ENCODE results near the gene CNIH3. TPM values are rescaled to one million over a fixed set of nuclear protein-coding genes. Genes with fewer than 3 reads are reported as not detected.
A peak's percentile ranks its signal among the peaks of the same experiment; 100 is the strongest.

CNIH3 gene
- total RNA-seq, 1 experiment from 2014 or later, result 1.6 TPM

DNA sequence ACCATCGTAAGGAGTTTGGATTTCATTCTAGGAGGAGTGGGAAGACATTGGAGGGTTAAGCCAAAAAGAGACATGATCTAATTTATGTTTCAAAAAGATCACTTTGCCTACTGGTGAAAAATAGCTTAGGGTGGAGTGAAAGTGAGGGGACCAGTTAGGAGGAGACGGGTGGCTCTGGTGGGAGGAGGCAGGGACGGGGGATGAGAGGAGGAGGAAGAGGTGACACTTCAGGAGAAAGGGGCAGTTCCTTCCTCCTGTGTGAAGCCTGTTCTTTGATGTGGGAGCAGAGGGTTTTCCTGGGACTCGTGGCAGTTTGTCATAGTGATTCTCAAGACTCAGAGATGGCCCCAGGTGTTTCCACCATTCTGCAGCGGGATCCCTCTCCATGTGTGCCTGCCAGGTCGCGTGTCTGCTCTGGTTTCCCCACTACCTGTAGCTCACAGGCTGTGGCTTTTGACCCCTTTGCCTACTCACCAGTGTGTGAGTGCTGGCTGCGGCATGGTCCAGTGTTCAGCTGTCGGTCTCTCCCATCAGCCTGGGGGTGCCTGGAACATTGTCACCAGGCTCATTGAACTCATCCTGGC is 102.4 kb downstream of the CNIH3 start:
- Histone ChIP-seq H3K4me3 (no peak overlapping the region), H3K9me3 (no peaks in the 10 kb centered on the region), H3K36me3 (no peaks in the 10 kb centered on the region), H3K27me3 (no peaks in the 10 kb centered on the region)
- no peak for DNase-seq

DNA sequence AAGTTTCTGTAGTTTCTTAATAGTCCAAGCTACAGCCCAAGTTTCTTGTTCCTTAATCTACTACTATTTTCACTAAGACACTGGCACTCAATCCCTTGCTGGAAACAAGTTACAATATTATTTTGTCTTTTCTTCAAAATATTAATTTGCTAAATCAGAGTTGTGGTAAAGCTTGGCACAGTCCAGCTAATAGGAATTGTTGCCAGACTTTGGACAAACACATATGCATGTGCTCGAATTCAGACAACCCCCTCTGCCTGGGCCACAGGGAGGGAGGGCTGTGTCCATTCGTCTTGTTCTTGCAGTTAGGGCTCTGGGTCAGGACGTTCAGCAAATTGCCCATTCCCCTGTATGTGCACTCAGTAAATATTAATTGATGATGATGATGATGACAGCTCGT is 103.6 kb downstream of the CNIH3 start:
- DNase-seq, result no peak
- no peaks in the 10 kb centered on the region for H3K27me3 ChIP-seq
- H3K9me3 ChIP-seq, result no peaks in the 10 kb centered on the region
- H3K4me3 ChIP-seq, result no peak overlapping the region
- H3K36me3 ChIP-seq, result no peaks in the 10 kb centered on the region

DNA sequence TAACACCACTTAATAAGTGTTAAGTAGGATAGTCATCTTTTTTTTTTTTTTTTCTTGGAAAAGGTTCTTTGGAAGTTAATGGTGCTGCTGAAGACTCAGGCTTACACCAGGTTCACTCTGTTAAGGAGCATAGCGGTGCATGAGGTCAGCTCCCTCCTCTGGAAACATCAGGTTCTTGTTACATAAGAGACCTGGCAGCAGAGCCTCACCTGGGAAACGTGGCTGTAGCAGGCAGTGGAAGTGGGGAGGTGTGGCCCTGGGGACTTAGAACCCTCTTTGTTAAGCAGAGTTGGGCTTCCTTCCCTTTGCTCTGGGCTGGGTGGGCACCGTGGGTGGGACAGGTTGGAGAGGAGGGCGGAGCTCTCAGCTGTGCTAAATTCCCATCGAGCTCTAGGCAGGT is 104.1 kb downstream of the CNIH3 start:
- Histone ChIP-seq H3K27me3 (no peaks in the 10 kb centered on the region), H3K4me3 (no peak overlapping the region), H3K36me3 (no peaks in the 10 kb centered on the region), H3K9me3 (no peaks in the 10 kb centered on the region)
- DNase-seq, result no peak

DNA sequence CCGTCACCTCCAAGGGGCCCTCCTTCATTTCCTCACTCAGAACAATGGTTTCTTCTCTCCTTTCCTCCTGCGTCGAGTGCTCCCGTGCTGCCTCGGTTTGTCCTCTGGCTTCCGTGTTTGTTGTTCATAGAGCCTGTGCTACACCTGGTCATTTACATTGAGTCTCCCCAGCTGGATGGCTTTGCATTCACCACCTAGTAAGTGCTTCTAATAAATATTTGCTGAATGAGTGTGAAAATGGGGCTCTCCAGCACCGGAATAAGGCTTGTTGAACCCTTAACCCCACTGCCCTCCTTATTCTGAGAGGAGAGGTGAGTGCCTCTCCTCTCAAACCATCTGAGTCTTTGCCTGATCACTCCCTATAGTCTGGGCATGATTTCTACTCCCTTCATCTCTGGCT is 104.9 kb downstream of the CNIH3 start:
- no peak overlapping the region for H3K4me3 ChIP-seq
- H3K9me3 ChIP-seq, result no peaks in the 10 kb centered on the region
- H3K27me3 ChIP-seq, result no peaks in the 10 kb centered on the region
- no peak for DNase-seq
- no peaks in the 10 kb centered on the region for H3K36me3 ChIP-seq

DNA sequence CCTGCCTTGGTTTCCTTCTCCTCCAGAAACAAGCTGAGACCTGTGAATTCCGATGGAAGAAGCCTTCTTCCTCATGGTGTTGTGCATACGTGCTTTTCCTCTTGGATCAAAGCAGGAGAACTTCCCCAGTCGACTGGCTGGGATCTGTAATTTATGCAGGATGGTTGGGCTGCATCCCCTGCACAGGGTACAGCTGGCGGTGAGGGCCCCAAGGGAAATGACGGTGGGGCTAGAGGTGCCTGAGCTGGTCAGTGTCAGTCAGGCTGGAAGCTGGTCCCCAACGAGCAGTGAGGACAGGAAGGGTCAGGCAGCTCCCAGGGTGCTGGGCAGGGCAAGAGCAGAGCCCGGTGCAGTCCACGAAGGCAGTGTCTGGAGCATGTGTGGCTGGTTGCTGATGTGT is 106.7 kb downstream of the CNIH3 start:
- no peaks in the 10 kb centered on the region for H3K36me3 ChIP-seq
- no peaks in the 10 kb centered on the region for H3K9me3 ChIP-seq
- no peak for DNase-seq
- no peak overlapping the region for H3K4me3 ChIP-seq
- H3K27me3 ChIP-seq, result no peaks in the 10 kb centered on the region

DNA sequence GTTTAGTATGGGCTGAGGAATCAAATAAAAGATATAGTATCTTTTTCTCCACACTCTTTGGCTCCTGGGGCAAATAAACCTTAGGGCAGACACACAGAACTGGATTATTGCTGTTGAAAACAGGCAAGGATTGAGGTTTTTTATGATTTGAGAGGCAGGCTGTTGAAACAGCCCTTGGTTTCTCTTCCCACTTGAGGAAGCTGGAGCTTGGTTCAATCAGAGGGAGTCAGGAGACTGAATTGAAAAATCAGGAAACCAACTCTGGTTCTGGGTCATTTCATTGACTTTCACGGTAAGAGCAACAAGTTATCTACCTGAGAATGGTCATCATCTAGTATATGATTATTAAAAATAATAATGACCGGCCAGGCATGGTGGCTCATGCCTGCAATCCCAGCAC is 108.4 kb downstream of the CNIH3 start:
- DNase-seq, result no peak
- Histone ChIP-seq H3K9me3 (no peaks in the 10 kb centered on the region), H3K36me3 (no peaks in the 10 kb centered on the region), H3K27me3 (no peaks in the 10 kb centered on the region), H3K4me3 (no peak overlapping the region)

DNA sequence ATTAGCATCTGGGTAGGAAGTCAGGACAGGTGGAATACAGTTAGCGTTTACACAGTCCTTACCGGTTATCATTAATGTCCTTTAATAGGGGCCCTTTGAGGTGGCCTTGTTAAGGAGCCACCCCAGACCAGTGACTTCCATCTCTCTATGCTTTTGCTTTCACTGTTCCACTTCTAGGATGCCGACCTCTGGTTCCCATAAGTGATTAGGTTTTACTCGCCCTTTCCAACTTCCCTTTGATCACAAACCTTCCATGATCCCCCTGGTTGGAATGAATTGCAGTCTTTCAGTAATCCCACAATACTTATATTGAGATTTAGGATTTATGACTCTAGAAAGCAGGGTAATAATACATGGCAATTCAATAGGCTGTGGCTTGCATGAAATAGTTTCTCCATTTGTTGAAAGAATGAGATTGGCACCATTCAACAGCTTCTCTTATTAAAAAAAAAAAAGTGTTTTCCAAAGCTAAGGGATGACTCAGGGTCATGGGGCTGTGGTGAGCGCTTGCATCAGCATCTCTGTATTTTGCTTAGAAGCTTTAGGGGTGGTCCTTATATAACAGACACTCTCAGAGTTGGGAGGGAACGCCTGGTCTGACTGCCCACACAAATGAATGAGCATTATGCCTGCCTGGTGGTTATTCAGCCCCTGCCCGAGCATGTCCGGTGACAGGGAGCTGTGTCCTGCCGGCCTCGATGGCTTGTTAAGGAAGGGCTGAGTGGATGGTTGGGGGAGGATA is 110.5 kb downstream of the CNIH3 start:
- H3K4me3 ChIP-seq, result no peak overlapping the region
- no peaks in the 10 kb centered on the region for H3K27me3 ChIP-seq
- peak; percentile 78 for DNase-seq

DNA sequence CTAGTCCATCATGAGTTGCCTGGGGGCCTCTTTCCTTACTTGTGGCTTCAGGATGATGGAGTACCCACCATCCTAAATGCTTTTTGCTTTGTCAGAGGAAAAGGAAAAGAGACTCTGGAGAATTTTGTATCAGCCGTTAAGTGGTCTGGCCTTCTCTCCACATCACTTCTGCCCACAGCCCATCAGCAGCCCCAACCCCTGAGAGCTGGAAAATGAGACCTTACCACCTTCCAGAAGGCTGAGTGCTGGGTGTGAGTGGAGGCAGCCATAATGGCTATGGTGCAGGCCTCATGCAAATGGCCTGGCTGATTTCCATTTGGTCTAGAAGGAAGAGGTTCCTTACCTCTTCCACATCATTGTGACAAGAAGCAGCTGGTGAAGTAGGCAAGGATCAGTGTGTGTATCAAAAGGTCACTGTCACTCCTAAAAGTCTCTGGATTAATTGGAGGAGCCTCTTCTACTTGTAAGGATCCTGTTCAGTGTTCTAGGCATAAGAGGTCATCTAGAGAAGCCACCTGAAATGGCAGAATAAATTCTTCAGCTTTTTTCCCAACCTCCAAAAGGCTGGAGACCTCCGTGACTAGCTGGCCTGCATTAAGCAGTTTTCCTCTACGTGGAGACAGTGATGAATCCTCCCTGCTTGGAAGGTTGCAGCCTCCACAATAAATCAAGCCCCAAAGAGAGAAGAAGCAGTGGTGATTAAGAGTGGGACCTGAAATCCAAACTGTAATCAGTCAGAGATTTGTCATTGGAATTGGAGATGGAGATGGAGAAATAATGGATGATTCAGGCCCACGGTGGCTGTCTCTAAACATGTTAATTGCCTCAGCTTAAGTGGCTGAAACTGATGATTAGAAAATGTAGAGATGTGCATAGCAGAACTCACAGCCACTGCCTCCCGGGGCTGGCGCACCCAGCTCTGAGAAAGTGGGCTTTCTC is 111.5 kb downstream of the CNIH3 start:
- H3K9me3 ChIP-seq, result no peaks in the 10 kb centered on the region
- H3K36me3 ChIP-seq, result no peaks in the 10 kb centered on the region
- no peak for DNase-seq
- no peak overlapping the region for H3K4me3 ChIP-seq
- H3K27me3 ChIP-seq, result no peaks in the 10 kb centered on the region

More for the DNA sequence above, 110.5 kb downstream of the CNIH3 start:
- Histone ChIP-seq H3K36me3 (no peaks in the 10 kb centered on the region), H3K9me3 (no peaks in the 10 kb centered on the region)

DNA sequence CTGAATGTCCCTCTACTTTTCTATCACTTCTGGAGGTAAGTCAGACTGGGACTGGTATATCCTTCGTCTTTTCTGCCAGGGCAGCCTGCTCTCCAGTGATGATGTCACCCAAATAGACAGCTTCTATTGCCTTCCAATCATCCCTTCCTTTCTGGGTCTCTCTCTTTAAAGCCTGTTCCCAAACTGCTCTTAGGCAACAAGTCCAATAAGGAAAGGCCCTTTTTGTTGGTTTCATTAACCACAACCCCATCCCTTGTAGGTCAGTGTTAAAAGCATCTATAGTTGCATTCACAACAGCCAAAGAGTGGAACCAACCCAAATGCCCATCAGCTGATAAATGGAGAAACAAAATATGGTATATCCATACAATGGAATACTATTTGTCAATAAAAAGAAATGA is 114.4 kb downstream of the CNIH3 start:
- no peak overlapping the region for H3K4me3 ChIP-seq
- H3K36me3 ChIP-seq, result no peaks in the 10 kb centered on the region
- no peaks in the 10 kb centered on the region for H3K27me3 ChIP-seq
- DNase-seq, result no peak
- no peaks in the 10 kb centered on the region for H3K9me3 ChIP-seq

DNA sequence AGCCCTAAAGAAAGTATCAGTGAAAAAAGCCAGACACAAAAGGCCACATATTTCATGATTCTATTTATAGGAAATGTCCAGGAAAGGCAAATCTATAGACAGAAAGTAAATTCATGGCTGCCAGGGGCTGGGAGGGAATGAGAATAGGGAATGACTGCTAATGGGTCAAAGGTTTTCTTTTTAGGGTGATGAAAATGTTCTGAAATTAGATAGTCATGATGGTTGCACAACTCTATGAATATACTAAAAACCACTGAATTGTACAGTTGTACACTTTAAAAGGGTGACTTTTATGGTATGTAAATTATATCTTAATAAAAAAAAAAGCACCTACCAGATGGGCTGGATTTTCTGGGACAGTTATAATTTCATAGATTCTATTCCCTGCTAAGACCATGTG is 114.8 kb downstream of the CNIH3 start:
- no peaks in the 10 kb centered on the region for H3K27me3 ChIP-seq
- H3K9me3 ChIP-seq, result no peaks in the 10 kb centered on the region
- H3K36me3 ChIP-seq, result no peaks in the 10 kb centered on the region
- no peak overlapping the region for H3K4me3 ChIP-seq
- DNase-seq, result no peak

DNA sequence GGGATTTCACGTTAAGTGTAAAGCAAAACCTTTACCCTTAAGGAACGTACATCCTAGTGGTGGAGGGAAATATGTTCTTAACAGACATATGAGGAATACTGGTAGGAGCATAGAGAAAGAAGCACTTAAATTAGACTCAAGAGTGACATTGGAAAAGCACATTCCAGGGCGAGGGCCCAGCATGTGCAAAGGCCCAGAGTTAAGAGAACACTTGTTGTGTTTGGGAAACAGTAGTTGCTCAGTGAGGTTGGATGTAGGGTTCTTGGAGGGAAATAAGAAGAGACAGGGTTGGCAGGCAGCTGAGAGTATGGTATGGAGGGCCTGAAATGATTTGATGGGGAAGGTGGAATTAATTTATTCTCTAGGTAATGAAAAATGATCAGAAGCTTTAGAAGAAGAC is 115.5 kb downstream of the CNIH3 start:
- H3K27me3 ChIP-seq, result no peaks in the 10 kb centered on the region
- no peaks in the 10 kb centered on the region for H3K9me3 ChIP-seq
- no peak for DNase-seq
- no peaks in the 10 kb centered on the region for H3K36me3 ChIP-seq
- H3K4me3 ChIP-seq, result no peak overlapping the region

DNA sequence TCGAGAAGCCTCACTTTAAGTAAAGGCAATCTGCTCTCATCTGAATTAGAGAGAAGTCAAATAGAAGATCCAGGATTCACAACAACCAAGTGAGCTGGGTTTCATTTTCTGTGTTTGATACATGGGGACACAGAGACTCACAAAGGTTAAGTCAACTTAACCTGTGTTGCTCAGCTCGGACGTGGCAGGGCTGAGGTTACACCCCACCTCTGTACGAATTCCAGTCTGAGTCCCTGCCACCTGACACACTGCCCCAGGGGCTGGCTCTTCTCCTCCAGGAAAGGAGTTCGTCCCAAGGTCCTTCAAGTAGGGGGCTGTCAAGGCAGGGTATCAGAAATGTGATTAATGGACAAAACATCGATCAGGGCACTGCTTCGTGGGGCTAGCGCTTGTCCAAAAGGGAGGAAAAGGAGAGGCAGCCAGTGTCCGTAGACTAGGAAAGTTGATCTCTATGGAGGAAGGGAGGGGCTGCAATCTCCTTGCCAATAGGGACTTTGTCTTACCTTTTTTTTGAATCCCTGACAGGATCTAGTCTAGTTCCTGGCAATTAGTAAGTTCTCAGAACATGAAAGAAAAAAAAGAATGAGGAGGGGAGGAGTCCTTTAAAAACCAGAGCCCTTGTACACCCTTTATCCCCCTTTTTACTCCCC is 116.4 kb downstream of the CNIH3 start:
- Histone ChIP-seq H3K36me3 (no peaks in the 10 kb centered on the region), H3K9me3 (no peaks in the 10 kb centered on the region), H3K27me3 (no peaks in the 10 kb centered on the region), H3K4me3 (no peak overlapping the region)
- no peak for DNase-seq

DNA sequence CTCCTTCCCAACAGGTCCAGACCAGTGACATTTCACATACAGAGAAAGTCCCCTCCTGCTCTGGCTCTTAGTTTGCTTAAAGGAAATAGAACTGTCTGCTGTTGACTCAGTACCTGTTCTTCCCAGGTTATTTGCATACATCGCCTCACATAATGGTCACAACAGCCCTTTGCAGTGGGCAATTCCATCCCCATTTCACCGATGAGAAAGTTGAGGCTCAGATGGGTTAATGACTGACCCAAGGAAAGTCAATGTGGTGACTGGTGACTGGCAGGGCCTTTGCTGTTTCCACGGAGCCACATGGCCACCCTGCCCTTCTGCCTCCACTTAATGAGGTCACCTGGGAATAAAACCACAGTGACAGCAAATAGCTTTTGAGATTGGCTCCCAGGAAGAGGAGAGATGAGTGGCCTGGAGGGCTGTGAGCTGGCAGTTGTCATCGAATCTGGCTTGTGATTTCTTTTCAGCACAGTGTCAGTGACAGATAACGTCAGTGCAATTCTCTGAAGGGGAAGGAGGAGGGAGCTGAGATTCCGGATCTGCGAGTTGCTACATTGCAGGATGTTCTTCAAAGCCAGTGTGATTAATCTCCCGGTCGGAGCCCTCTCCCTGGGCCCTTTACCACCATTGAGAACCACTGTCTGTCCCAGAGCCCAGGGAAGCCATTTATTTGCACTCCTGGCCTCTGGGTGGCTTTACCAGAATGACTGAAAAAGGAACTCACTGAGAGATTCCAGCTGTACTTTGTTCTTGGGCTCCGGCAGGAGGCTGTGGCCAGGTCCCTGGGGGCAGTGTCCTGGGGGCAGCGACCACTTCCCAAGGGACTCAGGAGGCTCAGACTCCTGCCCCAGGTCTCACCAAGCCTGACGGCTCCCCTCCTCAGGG is 117.2 kb downstream of the CNIH3 start:
- Histone ChIP-seq H3K36me3 (no peaks in the 10 kb centered on the region), H3K4me3 (no peak overlapping the region), H3K27me3 (no peaks in the 10 kb centered on the region), H3K9me3 (no peaks in the 10 kb centered on the region)
- no peak for DNase-seq

DNA sequence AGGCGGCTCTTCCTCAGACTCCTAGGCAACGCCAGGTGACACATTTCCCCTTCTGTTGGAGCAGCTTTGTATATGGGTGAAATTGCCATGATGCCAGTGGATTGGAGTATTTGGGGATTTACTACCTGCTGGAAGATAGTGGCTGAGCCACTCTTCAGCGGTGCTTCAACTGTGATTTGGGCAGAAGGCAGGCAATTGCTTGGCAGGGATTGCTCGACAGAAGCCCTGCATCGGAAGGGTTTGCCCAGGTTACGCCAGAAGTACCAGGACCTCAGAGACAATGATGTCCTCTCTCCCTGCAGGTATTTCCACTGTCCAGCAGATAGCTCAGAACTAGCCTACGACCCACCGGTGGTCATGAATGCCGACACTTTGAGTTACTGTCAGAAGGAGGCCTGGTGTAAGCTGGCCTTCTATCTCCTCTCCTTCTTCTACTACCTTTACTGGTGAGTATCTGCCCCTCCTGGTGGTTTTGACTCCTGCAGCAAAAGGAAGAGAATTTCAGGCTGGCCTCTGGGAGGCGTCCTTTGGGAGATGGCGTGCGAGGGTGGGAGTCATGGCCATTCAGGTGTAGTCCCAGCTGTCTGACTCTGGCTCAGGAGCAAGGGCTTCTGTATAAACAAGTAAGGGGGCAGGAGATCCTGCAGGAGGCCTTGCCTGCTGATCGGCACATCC is 118.3 kb downstream of the CNIH3 start:
- no peaks in the 10 kb centered on the region for H3K27me3 ChIP-seq
- no peaks in the 10 kb centered on the region for H3K36me3 ChIP-seq
- DNase-seq, result no peak
- no peaks in the 10 kb centered on the region for H3K9me3 ChIP-seq
- H3K4me3 ChIP-seq, result no peak overlapping the region

DNA sequence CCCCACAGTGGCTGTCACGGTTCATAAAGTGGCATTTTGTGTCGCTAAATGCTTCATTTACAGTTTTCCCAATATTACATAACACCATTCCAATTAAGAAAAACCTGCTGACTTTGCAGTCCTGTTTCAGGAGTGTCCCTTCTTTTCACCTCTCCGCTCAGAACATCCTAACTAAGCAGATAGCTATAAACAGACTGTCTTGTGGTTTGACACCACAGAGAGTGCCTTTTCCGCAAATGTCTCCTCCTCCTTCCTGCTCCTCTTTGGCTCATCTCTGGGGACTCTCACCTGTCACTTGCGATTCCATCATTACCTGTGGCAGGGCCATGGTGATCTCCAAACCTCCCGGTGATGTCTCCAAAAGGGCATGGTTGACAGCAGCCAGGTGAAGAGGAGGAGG is 119.0 kb downstream of the CNIH3 start:
- Histone ChIP-seq H3K36me3 (no peaks in the 10 kb centered on the region), H3K27me3 (no peaks in the 10 kb centered on the region), H3K4me3 (no peak overlapping the region), H3K9me3 (no peaks in the 10 kb centered on the region)
- DNase-seq, result no peak
